ENCODE results near the gene COPS7A.
"Not testable (repeated sequence)": the region's sequence is repeated elsewhere in the genome, so short reads cannot be mapped to it uniquely, and the experiment has no call there.

Gene COPS7A

DNA sequence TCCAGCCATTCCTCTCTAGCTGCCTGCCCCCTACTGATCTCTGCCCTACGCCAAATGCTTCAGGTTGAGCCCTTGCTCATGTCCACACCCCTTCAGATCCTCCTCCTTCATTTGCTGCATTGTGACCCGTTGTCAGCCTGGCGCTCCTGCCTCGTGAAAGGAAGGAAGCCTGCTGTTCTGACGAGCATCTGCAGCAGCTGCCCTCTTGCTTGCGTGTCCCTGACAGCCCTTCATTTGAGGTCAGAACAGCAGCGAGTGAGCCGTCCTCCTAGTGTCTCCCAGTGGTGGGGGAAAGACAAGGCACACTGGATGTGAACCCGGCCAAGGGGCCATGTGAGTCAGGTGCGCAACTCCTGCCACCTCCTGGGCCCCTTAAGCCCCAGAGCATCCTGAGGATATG is 20.2 kb upstream of the COPS7A start:
- DNase-seq, result no peak

DNA sequence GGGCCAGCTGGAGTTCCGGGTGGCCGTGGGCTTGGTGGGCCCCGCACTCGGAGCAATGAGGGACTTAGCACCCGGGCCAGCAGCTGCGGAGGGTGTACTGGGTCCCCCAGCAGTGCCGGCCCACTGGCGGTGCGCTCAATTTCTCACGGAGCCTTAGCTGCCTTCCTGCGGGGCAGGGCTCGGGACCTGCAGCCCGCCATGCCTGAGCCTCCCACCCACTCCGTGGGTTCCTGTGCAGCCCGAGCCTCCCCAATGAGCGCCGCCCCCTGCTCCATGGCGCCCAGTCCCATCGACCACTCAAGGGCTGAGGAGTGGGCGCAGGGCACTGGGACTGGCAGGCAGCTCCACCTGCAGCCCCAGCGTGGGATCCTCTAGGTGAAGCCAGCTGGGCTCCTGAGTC is 15.5 kb upstream of the COPS7A start:
- not testable (repeated sequence) for DNase-seq

DNA sequence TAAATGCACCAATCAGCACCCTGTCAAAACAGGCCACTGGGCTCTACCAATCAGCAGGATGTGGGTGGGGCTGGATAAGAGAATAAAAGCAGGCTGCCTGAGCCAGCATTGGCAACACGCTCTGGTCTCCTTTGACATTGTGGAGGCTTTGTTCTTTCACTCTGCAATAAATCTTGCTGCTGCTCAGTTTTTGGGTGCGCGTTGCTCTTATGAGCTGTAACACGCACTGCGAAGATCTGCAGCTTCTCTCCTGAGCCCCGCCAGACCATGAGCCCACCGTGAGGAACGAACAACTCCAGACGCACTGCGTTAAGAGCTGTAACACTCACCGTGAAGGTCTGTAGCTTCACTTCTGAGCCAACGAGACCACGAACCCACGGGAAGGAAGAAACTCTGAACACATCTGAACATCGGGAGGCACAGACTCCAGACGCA is 14.9 kb upstream of the COPS7A start:
- no peak for DNase-seq

DNA sequence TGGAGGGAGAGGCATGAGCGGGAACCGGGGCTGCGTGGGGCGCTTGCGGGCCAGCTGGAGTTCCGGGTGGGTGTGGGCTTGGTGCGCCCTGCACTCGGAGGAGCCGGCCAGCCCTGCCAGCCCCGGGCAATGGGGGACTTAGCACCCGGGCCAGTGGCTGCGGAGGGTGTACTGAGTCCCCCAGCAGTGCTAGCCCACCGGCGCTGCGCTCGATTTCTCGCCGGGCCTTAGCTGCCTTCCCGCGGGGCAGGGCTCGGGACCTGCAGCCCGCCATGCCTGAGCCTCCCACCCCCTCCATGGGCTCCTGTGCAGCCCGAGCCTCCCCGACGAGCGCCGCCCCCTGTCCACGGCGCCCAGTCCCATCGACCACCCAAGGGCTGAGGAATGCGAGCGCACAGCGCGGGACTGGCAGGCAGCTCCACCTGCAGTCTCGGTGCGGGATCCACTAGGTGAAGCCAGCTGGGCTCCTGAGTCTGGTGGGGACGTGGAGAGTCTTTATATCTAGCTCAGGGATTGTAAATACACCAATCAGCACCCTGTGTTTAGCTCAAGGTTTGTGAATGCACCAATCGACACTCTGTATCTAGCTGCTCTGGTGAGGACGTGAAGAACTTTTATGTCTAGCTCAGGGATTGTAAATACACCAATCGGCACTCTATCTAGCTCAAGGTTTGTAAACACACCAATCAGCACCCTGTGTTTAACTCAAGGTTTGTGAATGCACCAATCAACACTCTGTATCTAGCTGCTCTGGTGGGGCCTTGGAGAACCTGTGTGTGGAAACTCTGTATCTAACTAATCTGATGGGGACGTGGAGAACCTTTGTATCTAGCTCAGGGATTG is 7.6 kb upstream of the COPS7A start:
- not testable (repeated sequence) for DNase-seq

DNA sequence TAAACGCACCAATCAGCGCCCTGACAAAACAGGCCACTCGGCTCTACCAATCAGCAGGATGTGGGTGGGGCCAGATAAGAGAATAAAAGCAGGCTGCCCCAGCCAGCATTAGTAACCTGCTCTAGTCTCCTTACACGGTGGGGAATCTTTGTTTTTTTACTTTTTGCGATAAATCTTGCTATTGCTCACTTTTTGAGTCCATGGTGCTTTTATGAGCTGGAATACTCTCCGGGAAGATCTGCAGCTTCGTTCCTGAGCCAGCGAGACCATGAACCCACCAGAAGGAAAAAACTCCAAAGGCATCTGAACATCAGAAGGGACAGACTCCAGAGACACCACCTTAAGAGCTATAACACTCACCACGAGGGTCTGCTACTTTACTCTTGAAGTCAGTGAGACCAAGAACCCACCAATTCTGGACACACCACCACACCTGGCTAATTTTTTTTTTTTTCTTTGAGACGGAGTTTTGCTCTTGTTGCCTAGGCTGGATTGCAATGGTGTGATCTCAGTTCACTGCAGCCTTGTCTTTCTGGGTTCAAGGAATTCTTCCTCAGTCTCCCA is 6.9 kb upstream of the COPS7A start:
- DNase-seq, result no peak

DNA sequence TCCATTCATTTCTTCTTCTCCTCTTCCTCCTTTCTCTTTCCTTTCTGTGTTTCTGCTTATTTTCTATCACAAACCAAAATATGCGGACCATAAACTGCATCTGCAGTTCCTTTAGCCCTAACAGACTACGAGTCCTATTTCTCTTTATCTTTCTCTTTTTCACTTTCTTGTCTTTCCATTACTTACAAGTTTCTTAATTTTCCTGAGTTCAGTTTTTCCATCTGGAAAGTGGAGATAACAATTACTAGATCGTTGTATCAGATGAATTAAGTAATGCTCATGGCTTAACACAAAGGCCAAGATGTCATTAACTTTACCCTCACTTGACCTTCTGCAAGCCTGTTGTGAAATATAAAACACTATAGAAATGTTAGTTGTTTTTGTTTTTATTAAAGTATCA is 983 bp upstream of the COPS7A start:
- DNase-seq, result no peak

DNA sequence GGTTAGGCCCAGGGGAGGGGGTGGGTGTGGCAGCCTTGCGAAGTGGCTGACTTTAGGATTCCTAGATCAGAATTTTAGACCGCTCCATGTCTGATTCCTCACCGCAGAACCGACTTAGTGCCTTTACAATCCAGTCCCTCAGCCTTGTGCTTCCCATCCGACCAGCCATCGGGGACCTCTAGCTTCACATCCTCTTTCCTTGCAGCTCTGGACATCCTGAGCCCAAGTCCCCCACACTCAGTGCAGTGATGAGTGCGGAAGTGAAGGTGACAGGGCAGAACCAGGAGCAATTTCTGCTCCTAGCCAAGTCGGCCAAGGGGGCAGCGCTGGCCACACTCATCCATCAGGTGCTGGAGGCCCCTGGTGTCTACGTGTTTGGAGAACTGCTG is 557 bp downstream of the COPS7A start:
- DNase-seq, result no peak

DNA sequence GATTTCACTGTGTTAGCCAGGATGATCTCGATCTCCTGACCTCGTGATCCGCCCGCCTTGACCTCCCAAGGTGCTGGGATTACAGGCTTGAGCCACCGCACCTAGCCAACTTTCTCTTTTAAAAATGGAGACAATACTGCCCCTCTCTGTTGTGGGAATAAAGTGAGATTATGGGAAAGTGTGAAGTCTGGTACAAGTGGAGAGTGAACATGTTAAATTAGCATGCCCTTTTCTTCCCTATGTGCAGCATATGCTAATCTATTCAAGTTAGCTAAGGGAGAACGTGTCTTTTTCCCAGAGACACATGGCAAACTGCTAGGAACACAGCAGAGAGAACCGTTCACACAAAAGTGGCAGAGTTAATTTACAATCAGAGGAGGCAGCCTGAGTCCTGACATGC is 1.5 kb downstream of the COPS7A start:
- no peak for DNase-seq

DNA sequence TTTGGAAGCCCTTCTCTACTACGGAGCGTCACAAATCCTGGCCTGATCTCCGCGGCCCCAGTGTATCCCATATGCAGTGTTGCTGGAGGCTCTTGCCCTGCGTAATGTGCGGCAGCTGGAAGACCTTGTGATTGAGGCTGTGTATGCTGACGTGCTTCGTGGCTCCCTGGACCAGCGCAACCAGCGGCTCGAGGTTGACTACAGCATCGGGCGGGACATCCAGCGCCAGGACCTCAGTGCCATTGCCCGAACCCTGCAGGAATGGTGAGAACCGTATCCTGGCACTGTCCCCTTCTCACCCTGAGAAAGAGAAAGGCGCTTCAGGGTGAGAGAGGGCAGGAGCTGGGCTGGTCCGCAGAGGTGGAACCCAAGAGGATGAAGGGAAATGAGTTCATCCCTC is 5.3 kb downstream of the COPS7A start:
- DNase-seq, result no peak

DNA sequence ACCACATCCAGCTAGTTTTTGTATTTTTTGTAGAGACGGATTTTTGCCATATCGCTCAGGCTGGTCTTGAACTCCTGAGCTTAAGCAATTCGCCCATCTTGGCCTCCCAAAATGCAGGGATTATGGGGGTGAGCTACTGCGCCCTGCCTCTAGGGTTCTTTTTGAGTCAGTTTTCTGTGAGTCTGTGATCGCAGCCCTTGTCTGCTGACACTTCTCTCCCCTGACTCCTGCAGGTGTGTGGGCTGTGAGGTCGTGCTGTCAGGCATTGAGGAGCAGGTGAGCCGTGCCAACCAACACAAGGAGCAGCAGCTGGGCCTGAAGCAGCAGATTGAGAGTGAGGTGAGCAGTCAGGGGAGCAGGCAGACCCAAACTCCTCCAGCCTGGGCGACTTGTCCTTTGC is 6.3 kb downstream of the COPS7A start:
- no peak for DNase-seq

DNA sequence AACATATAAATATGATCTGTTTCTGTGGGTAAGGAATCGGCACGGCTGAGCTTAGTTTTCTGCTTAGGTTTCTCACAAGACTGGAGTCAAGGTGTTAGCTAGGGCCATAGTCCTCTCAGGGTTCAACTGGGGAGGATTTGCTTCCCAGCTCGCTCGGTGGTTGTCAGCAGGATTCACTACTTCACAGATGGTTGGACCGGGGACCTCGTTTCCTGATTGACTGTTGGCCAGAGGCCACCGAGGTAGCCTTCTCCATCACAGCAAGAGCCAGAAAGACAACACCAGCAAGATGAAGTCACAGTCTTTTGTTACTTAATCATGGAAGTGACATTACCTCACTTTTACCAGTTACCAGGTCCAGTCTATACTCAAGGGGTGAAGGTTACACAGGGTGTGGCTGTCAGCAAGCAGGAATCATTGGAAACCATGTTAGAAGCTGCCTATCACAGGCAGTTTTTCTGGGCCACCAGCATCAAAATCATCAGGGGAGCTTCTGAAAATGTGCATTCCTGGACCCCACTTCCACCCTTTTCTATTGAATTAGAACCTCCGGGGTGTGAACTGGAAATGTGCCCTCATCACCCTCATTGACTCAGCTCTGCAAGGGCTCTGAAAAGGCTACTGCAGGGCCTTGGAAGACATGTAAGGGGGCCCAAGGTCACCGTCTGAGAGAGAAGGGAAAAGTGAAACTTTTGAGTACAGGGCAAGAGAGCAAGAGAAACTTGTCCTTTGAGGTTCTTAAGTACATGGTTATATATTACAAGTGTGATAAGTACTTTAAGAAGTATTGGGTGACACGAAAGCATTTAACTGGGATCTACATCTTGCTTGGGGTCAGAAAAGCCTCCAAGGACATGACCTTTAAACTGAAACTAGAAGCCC is 10.9 kb downstream of the COPS7A start:
- no peak for DNase-seq

DNA sequence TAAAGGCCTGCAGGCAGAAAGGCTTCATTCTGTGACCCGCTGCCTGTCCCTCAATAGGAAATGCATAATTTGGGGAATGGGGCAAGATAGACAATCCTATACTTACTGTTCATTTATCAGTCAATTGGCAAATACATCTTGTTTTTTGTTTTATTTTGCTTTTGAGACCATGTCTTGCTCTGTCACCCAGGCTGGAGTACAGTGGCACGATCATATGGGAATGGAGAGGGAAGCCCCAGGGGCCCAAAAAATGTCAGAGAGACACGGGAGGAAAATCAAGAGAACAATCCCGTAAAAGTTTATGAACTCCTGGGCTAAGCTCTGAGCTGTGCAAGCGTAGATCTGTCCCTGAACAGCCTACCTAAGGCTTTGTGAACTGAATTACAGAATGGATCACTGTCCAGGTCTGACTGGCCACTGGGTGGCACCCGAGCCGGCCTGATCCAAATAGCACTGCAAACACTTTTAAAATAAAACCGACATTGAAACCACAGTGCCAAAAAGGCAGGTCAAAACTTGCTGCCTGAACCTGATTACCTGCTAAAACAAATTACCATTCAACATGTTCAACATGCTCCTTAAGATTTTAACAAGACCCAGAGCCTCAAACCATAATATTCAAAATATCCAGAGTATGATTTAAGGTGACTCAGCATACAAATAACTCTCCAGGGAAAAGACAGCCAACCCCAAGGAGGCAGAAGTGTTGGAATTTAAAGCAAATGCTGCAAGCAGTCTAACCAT is 11.8 kb downstream of the COPS7A start:
- DNase-seq, result no peak

DNA sequence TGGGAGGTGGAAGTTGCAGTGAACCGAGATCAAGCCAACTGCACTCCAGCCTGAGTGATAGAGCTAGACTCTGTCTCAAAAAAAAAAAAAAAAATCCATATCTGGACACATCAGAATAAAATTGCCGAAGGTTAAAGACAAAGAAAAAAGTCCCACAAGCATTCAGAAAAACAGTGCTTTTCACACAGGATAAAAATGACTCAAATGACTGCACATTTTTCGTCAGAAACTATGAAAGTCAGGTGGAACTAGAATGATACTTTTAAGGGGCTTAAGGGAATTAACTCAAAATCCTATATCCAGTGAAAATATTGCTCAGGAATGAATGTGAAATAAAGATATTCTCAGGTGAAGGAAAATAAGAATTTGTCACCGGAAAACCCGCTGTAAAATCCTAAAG is 12.9 kb downstream of the COPS7A start:
- no peak for DNase-seq

DNA sequence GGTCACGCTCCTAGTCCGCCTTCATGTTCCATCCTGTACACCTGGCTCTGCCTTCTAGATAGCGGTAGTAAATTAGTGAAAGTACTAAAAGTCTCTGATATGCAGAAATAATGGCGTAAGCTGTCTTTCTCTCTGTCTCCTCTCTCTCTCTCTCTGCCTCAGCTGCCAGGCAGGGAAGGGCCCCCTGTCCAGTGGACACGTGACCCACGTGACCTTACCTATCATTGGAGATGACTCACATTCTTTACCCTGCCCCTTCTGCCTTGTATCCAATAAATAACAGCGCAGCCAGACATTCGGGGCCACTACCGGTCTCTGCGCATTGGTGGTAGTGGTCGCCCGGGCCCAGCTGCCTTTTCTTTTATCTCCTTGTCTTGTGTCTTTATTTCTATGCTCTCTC is 18.2 kb downstream of the COPS7A start:
- not testable (repeated sequence) for DNase-seq

DNA sequence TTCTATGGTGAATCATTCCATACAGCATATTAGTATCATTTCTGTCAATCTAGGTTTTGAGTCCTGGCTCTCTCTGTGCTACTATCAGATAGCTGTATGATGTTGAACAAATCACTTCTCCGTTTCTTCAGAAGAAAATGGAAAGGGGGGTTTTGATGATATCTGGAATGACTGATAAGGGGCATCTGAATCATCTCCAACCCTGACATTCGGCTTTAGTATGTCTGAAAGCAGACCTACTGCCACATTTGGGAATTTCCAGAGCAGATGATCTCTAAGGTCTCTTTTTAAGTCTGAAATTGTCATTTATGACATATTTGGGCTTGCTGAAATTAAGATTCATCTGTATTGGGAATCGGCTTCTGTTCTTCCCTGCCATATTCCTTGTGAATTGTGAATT is 19.0 kb downstream of the COPS7A start:
- DNase-seq, result no peak

DNA sequence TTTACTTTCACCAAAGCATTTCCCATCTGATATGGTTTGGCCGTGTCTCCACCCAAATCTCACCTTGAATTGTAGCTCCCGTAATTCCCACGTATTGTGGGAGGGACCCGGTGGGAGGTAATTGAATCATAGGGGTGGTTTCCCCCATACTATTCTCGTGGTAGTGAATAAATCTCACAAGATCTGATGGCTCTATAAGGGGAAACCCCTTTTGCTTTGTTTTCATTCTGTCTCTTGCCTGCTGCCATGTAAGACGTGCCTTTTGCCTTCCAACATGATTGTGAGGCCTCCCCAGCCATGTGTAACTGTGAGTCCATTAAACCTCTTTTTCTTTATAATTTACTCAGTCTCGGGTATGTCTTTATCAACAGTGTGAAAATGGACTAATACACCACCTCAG is 19.5 kb downstream of the COPS7A start:
- not testable (repeated sequence) for DNase-seq

DNA sequence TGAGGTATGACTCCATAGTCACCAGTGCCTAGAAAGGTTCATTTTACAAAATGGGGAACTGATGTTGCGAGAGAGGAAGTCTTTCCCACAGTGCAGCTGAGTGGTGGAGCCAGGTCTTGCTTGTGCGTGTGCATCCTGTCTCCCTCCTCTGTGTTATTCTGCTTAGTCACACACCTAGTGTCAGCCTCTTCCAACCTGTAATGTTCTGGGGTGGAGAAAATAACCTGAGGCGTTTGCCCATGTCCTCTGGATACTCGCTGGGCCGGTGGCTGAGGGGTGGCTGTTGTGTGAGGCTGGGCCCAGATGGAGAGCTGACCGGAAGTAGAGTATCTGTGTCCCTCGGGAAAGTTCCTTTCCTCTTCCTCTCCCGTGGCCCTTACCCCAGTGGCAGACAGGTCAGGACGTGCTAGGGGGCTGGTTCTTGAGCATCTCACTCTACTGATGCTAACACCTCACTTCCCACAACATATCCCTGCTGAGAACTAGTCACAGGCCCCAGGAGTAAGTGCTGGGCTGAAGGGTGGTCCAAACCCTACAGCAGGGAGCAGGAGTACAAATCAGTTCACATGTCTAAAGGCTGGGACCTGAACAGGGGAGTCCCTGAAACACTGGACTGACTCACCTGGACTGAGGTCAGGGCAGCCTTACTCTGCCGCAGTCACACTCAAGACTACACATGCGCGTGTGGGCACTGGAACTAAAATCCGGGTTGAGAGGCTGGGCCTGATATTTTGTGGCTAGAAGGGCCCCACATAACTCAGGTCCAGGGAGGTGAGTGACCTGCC is 22.1 kb downstream of the COPS7A start:
- DNase-seq, result no peak

DNA sequence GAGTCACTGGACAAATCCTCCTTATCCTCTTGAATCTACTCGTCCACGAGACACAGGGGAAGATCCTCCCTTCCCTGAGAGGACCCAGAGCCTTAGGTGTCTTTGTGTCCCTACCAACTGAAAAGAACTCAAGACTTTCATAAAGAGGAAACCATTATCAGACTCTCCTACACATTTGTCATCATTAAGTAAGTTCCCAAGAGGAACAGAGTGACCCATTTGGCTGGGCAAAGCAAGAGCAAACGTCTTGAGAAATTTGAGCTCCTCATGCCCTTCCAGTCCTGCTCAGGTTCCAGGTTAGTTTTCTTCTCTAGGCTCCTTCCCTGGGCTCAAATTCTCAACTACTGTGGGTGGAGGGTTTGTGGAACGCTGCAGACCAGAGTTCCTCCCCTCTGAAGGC is 23.4 kb downstream of the COPS7A start:
- no peak for DNase-seq

DNA sequence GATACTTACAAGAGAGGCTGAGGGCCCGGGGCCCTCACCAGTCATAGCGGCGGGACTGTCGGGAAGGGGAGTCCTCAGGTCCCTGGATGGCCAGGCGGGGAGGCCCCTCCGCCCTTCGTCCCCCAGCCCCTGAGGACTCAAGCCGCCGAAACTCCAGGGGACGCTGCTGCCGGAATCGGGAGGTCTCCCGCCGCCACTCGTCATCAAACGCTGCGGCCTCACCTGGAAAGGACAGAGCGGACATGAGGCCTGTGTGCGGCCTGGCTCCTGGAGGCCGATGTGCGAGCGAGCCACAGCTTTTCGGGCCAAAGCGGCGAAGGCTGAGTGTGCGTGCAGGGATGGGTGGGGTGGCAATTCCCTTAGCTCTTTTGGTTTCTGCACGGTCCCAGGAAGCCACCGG is 24.9 kb downstream of the COPS7A start:
- no peak for DNase-seq

DNA sequence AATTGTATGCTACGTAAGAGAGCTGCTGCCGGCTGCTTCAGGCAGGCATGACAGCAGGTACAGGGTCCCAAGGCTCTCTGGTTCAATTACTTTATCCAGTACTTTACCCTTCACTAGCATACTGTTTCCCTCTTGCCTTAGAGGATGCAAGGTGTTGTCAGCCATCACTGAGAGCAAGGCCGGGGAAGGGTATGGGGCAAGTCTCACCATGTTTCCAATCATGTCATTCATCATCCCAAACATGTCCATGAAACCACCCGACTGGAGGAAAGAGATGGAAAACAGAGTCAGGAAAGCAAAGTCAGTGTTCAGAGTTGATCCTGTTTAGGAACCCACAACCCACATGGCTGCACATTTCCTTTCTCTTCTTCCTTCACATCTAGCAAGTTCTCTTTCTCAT is 26.7 kb downstream of the COPS7A start:
- no peak for DNase-seq

DNA sequence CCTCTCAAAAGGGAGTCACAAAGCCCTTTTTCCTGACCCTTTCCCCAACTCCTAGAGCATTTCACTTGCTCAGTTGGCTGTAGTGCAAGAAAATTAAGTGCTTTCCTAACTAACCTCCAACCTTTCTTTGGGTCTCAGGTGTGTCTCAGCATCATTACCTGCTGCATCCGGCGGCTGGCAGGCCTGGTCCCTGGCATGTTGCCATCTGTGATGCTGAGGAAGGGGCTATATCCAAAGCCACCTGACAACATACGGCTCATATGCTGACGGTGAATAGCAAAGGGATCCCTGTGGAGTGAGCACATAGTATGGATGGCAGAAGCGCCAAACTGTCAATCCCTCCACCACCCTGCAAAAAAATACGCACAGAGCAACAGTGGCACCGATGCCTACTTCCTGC is 27.9 kb downstream of the COPS7A start:
- DNase-seq, result no peak

Measured in cortex of kidney (tissue), 1 donor.